ENCODE measurements around the gene CHP1.

- TF ChIP-seq EZH2phosphoT487 (IDR thresholded peaks at IDR 0.05; ENCODE audit: borderline replicate concordance, low read depth) (no peak), RAD21 (IDR thresholded peaks at IDR 0.05; ENCODE audit: low read length) (no peak), CTCF (IDR thresholded peaks at IDR 0.05) (no peak), CHD2 (IDR thresholded peaks at IDR 0.05; ENCODE audit: low read length, partially characterized antibody) (no peak), MEF2A (IDR thresholded peaks at IDR 0.05; ENCODE audit: borderline replicate concordance, low read depth) (no peak)
Observed at GRCh38 chr15:41205315-41205714, 25.8 kb upstream of the CHP1 start.

Measured in SK-N-SH (cell line).